Breast epithelium (tissue), 3 donors: Measurements from ENCODE around the gene CTCFL.

Experiments used
- CTCF ChIP-seq, 3 donors: fragments of 450-650 bp; IDR thresholded peaks; one replicate each; pipeline ENCODE4 v1.5.1; 2016 to 2017; ENCODE audit warnings: antibody characterized with exemption in 3 of 3, mild to moderate bottlenecking in 3 of 3, moderate library complexity in 3 of 3
- POLR2A ChIP-seq: fragments of 450-650 bp; IDR thresholded peaks from one replicate; pipeline ENCODE4 v1.6.1; 2016; ENCODE audit warnings: antibody characterized with exemption, mild to moderate bottlenecking, moderate library complexity
- POLR2AphosphoS5 ChIP-seq, 3 donors: sonication (generic); formaldehyde crosslinking; IDR thresholded peaks; one replicate each; pipeline ENCODE4 v1.6.1; 2017; ENCODE audit warnings: antibody characterized with exemption in 3 of 3

DNA sequence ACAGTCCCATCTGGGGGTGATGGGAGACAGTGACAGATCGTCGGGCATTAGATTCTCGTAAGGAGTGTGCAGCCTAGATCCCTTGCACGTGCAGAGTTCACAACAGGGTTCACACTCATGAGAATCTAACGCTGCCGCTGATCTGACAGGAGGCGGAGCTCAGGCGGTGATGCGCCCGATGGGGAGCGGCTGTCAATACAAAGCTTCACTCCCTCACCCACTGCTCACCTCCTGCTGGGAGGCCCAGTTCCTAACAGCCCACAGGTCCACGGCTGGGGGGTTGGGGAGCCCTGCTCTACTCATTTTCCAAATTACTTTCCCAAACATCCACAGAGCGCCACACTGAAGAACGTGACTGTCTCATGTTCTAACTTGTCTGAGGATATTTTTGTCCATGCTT lies 25.3 kb downstream of the CTCFL start:
- TF ChIP-seq POLR2AphosphoS5 (IDR thresholded peaks at IDR 0.05) (no peak), POLR2A (no peak), CTCF (IDR thresholded peaks at IDR 0.05) (no peak)
